Measurements from ENCODE around the gene FILIP1. TPM values are rescaled to one million over a fixed set of nuclear protein-coding genes. Genes with fewer than 3 reads are reported as not detected.

FILIP1 gene
- total RNA-seq, 2 donors from 2014 or later = 78.2 to 117 TPM

DNA sequence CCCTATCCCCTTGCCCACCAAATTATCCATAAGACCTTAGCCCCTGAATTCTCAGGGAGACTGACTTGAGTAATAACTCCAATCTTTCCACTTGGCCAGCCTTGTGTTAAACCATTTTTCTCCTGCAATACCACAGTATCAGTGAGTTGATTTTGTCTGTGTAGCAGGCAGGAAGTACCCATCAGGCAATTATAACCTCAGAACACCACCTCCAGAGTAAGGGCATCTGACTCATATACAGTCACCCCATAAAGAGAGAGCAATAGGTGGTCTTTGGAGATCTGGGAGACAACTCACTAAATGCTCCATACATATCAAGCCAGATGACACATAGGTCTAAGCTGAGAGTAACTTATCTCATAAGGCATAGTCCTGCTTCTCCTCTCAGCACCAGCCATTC lies 83.7 kb downstream of the FILIP1 start:
- Histone ChIP-seq H3K9me3 (no peaks in the 10 kb centered on the region), H3K4me3 (no peak overlapping the region), H3K27me3 (no peaks in the 10 kb centered on the region), H3K27ac (no peak overlapping the region), H3K36me3 (peaks cover 3% of the 10 kb centered on the region), H3K4me1 (peaks cover 0 to 28% of the 10 kb centered on the region in 2 donors)
- no peak for DNase-seq (ENCODE audit: low spot score)
- TF ChIP-seq, protein P1, sequence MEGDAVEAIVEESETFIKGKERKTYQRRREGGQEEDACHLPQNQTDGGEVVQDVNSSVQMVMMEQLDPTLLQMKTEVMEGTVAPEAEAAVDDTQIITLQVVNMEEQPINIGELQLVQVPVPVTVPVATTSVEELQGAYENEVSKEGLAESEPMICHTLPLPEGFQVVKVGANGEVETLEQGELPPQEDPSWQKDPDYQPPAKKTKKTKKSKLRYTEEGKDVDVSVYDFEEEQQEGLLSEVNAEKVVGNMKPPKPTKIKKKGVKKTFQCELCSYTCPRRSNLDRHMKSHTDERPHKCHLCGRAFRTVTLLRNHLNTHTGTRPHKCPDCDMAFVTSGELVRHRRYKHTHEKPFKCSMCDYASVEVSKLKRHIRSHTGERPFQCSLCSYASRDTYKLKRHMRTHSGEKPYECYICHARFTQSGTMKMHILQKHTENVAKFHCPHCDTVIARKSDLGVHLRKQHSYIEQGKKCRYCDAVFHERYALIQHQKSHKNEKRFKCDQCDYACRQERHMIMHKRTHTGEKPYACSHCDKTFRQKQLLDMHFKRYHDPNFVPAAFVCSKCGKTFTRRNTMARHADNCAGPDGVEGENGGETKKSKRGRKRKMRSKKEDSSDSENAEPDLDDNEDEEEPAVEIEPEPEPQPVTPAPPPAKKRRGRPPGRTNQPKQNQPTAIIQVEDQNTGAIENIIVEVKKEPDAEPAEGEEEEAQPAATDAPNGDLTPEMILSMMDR (IDR thresholded peaks at IDR 0.05) = no peak

DNA sequence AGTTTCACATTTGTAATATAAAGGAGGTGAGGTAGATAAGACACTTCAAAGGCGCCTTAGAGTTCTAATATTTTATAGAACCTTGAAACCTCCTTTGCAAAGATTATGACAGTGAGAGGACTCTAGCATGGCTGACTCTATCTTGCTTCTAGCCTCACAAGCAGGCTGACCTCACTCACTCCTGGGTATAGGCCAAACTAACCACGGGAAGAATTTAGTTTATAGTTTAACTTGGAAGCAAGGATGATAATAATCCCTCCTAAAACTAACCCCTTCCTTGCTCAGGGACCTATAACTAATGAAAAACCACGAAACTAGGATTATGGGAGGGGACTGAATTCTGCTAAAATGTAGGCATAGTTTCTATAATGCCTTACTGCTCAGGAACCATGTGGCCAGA lies 84.3 kb downstream of the FILIP1 start:
- H3K9me3 ChIP-seq = no peaks in the 10 kb centered on the region
- H3K36me3 ChIP-seq = peaks cover 2% of the 10 kb centered on the region
- H3K27ac ChIP-seq = no peak overlapping the region
- TF ChIP-seq, protein P1 (IDR thresholded peaks at IDR 0.05) = no peak
- DNase-seq (ENCODE audit: low spot score) = no peak
- H3K27me3 ChIP-seq = no peaks in the 10 kb centered on the region
- H3K4me3 ChIP-seq = no peak overlapping the region
- H3K4me1 ChIP-seq = peaks cover 0 to 28% of the 10 kb centered on the region in 2 donors

DNA sequence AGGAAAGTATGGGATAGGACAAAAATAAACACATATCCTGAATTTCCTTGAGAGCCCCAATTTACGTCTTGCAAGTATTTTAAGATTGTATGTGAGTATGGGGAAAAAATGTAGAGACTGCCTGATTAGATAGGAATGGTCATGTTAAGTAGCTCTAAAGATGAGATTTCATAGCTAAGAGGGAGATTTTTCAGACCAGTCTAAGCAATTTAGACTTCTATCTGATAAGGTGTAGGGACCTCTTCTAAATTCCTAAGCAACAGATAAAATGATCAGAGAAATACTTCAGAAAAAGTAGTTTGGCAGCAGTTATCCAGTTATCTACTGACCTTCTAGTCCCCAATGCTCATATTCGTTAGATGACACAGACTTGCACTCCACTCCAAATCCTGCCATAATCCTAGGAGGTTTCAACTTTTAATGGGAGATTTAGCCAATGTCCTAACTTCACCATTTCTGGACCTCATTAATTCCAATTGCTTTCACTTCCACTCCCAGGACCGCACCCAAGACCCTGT lies 90.0 kb downstream of the FILIP1 start:
- H3K9me3 ChIP-seq = no peaks in the 10 kb centered on the region
- H3K4me3 ChIP-seq = no peak overlapping the region
- no peaks in the 10 kb centered on the region for H3K27me3 ChIP-seq
- H3K36me3 ChIP-seq = no peaks in the 10 kb centered on the region
- TF ChIP-seq, protein P1 (IDR thresholded peaks at IDR 0.05) = no peak
- peaks cover 0 to 48% of the 10 kb centered on the region in 2 donors for H3K4me1 ChIP-seq
- peak overlapping the region; percentile 3 to 80 for H3K27ac ChIP-seq
- no peak for DNase-seq (ENCODE audit: low spot score)

DNA sequence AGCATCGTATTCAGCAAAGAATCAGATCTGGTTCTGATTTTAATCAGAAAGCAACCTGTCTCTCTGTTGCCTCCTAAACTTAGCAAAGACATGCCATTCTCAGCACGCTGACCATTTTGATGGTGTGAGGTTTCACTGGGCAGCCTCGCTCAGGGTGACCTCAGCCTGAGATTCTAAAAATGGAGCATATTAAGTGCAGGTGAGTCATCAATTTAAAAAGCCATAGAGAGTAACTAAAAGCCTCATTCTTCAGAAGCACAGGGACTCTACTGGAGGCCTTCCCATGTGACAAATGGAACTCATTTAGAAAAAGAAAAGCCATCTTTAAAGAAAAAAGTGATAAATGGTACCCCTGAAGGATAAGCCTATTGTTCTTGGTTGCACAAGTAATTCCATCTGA lies 91.3 kb downstream of the FILIP1 start:
- Histone ChIP-seq H3K4me1 (peaks cover 0 to 53% of the 10 kb centered on the region in 2 donors), H3K27me3 (no peaks in the 10 kb centered on the region), H3K9me3 (no peaks in the 10 kb centered on the region), H3K27ac (peak overlapping the region; percentile 37 to 80), H3K36me3 (no peaks in the 10 kb centered on the region), H3K4me3 (no peak overlapping the region)
- DNase-seq (ENCODE audit: low spot score) = no peak
- TF ChIP-seq, protein P1 (IDR thresholded peaks at IDR 0.05) = no peak

DNA sequence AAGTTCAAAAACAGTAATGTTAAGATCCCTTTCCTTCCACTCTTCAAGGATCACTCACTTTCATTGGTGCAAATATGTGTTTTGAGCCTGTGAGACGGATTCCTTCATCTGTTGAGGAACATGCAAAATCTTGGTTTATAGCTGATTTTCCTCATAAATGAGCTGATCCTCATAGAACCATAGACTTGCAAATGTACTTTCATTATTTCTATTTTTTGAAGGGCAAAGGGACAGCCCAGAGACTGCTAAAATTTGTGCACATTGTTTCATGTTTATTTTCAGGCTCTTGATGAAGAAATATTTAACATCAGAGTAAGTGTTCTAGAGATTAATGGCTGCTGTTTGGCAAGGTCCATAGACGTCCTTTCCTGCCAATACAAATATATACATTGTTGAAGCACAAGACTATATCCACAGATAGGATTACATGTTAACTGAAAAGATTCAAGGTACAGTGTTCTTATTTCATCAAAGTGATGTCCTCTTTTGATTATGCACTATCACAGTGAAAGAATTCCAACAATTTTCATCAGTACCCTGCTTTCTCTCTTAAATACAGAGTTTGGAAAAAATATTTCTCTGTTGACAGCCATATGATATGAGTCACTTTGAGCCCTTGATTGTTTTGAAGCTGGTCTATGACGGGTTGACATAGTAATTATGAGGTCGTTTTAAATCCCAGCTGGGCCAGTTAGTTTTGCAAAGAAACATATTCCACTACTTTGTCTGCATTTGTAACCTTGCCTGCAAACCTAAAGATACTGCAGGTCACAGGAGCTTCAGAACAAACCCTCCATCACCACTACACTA lies 95.7 kb downstream of the FILIP1 start:
- TF ChIP-seq, protein P1 (IDR thresholded peaks at IDR 0.05) = no peak
- no peaks in the 10 kb centered on the region for H3K36me3 ChIP-seq
- no peaks in the 10 kb centered on the region for H3K27me3 ChIP-seq
- H3K27ac ChIP-seq = peak overlapping the region in 1 of 2 donors; percentile 39
- H3K4me1 ChIP-seq = peaks cover 0 to 43% of the 10 kb centered on the region in 2 donors
- no peak for DNase-seq (ENCODE audit: low spot score)
- H3K4me3 ChIP-seq = no peak overlapping the region
- no peaks in the 10 kb centered on the region for H3K9me3 ChIP-seq
